ENCODE measurements around the gene MYO3A. TPM values are rescaled to one million over a fixed set of nuclear protein-coding genes. Genes with fewer than 3 reads are reported as not detected.
"Not testable (repeated sequence)": the region's sequence is repeated elsewhere in the genome, so short reads cannot be mapped to it uniquely, and the experiment has no call there.

The MYO3A gene
- polyA plus RNA-seq, 5 donors: 2.8 to 4.3 (median 4.1) TPM

- no peak for DNase-seq
Observed at GRCh38 chr10:26090026-26090425, 156.0 kb downstream of the MYO3A start.

- no peak for DNase-seq
Observed at GRCh38 chr10:26090762-26091161, 156.7 kb downstream of the MYO3A start.

GRCh38 chr10:26093229-26093628, 159.2 kb downstream of the MYO3A start:
- no peak for DNase-seq

GRCh38 chr10:26095781-26096180, 161.8 kb downstream of the MYO3A start:
- DNase-seq: no peak

- not testable (repeated sequence) for DNase-seq
Observed at GRCh38 chr10:26097549-26097948, 163.5 kb downstream of the MYO3A start.

- no peak for DNase-seq
Observed at GRCh38 chr10:26112532-26112931, 178.5 kb downstream of the MYO3A start.

- DNase-seq: no peak
Observed at GRCh38 chr10:26138613-26139012, 204.6 kb downstream of the MYO3A start.

GRCh38 chr10:26156019-26156418, 222.0 kb downstream of the MYO3A start:
- DNase-seq: no peak

- DNase-seq: no peak
Observed at GRCh38 chr10:26157734-26158133, 223.7 kb downstream of the MYO3A start.

- no peak for DNase-seq
Observed at GRCh38 chr10:26169466-26169865, 235.4 kb downstream of the MYO3A start.

- no peak for DNase-seq
Observed at GRCh38 chr10:26172131-26172530, 238.1 kb downstream of the MYO3A start.

- DNase-seq: no peak
Observed at GRCh38 chr10:26173837-26174236, 239.8 kb downstream of the MYO3A start.

GRCh38 chr10:26177341-26177740, 243.3 kb downstream of the MYO3A start:
- DNase-seq: no peak

- DNase-seq: no peak
Observed at GRCh38 chr10:26194275-26194674, 260.2 kb downstream of the MYO3A start.

GRCh38 chr10:26197248-26197647, 263.2 kb downstream of the MYO3A start:
- no peak for DNase-seq

- no peak for DNase-seq
Observed at GRCh38 chr10:26198119-26198518, 264.1 kb downstream of the MYO3A start.

GRCh38 chr10:26199841-26200240, 265.8 kb downstream of the MYO3A start:
- no peak for DNase-seq

- no peak for DNase-seq
Observed at GRCh38 chr10:26205223-26205622, 271.2 kb downstream of the MYO3A start.

- DNase-seq: no peak
Observed at GRCh38 chr10:26211781-26212444, 277.9 kb downstream of the MYO3A start.

- DNase-seq: no peak
Observed at GRCh38 chr10:26212511-26212910, 278.5 kb downstream of the MYO3A start.

GRCh38 chr10:26213157-26213800, 279.2 kb downstream of the MYO3A start:
- no peak for DNase-seq

GRCh38 chr10:26214004-26214403, 280.0 kb downstream of the MYO3A start:
- DNase-seq: no peak

GRCh38 chr10:26214551-26215395, 280.7 kb downstream of the MYO3A start:
- DNase-seq: no peak
